ENCODE results near the gene MAS1L. TPM values are rescaled to one million over a fixed set of nuclear protein-coding genes. Genes with fewer than 3 reads are reported as not detected.

The MAS1L gene
- total and polyA plus RNA-seq, 5 donors = not detected

- Histone ChIP-seq H3K4me3 (ENCODE audit: low read length) (no peak overlapping the region), H3K9me3 (ENCODE audit: control insufficient read depth, low read length) (no peaks in the 10 kb centered on the region), H3K27me3 (ENCODE audit: control insufficient read depth, insufficient read depth) (no peaks in the 10 kb centered on the region), H3K27ac (ENCODE audit: low read length) (no peak overlapping the region), H3K4me1 (ENCODE audit: control insufficient read depth, insufficient read depth, low read length) (no peaks in the 10 kb centered on the region)
- no peak for ATAC-seq
- intact Hi-C loops (cut with DNase I) = no loop called here
- 44% methylated on average over 3 of the region's 3 CpGs for WGBS
- DNase-seq = no peak
These were observed 4.6 kb downstream of the MAS1L start for GRCh38 chr6:29483186-29483585.

DNA sequence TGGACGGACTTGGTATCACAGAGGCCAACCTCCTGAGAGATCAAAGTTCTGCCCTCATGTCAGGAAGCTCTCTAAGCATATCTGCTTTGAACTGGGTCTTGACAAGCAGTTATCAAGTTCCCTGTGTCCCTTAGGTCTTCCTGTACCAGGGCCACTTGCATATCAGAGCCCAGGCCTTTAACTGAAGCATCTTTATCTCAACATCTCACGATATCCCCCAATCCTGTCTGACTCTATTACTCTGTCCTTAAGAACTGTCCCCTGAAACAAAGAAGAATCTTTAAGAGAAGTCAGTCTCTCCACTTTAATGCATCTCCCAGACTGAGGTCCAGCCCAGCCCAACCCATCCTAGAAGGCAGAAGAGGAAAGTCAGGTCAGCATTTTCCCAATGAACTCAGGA lies 8.2 kb downstream of the MAS1L start:
- DNase-seq (no peak), ATAC-seq (no peak)
- no peak overlapping the region for H3K27ac ChIP-seq (ENCODE audit: low read length)
- H3K27me3 ChIP-seq (ENCODE audit: control insufficient read depth, insufficient read depth) = no peaks in the 10 kb centered on the region
- WGBS = 52% methylated on average over 2 of the region's 2 CpGs
- H3K4me3 ChIP-seq (ENCODE audit: low read length) = no peak overlapping the region
- intact Hi-C loops (cut with DNase I) = no loop called here
- H3K4me1 ChIP-seq (ENCODE audit: control insufficient read depth, insufficient read depth, low read length) = no peaks in the 10 kb centered on the region
- no peaks in the 10 kb centered on the region for H3K9me3 ChIP-seq (ENCODE audit: control insufficient read depth, low read length)

DNA sequence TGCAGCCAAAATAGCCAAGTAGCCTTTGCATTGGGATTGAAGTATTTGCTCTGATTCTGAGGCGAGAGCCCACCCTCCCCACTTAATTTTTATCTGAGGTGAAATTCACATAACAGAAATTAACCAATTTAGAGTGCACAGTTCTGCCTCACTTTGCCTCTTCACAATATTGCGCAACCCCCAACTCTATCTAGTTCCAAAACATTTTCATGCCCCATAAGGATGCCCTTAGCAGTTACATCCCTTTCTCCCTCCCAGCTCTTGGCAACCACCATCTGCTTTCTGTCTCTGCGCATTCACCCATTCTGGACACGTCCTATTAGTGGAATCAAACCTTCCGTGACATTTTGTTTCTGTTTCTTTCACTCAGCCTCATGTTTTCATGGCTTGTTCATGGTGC lies 9.0 kb downstream of the MAS1L start:
- WGBS = 70% methylated on average over 5 of the region's 5 CpGs
- H3K4me3 ChIP-seq (ENCODE audit: low read length) = no peak overlapping the region
- intact Hi-C loops (cut with DNase I) = no loop called here
- H3K4me1 ChIP-seq (ENCODE audit: control insufficient read depth, insufficient read depth, low read length) = no peaks in the 10 kb centered on the region
- ATAC-seq (no peak), DNase-seq (no peak)
- no peak overlapping the region for H3K27ac ChIP-seq (ENCODE audit: low read length)
- H3K9me3 ChIP-seq (ENCODE audit: control insufficient read depth, low read length) = no peaks in the 10 kb centered on the region
- H3K27me3 ChIP-seq (ENCODE audit: control insufficient read depth, insufficient read depth) = no peaks in the 10 kb centered on the region

- H3K9me3 ChIP-seq (ENCODE audit: control insufficient read depth, low read length) = no peaks in the 10 kb centered on the region
- no peak overlapping the region for H3K4me3 ChIP-seq (ENCODE audit: low read length)
- no peak overlapping the region for H3K27ac ChIP-seq (ENCODE audit: low read length)
- 44% methylated on average over 5 of the region's 5 CpGs for WGBS
- no peaks in the 10 kb centered on the region for H3K4me1 ChIP-seq (ENCODE audit: control insufficient read depth, insufficient read depth, low read length)
- DNase-seq (no peak), ATAC-seq (no peak)
- no peaks in the 10 kb centered on the region for H3K27me3 ChIP-seq (ENCODE audit: control insufficient read depth, insufficient read depth)
- intact Hi-C loops (cut with DNase I) = no loop called here
These were observed 9.8 kb downstream of the MAS1L start for GRCh38 chr6:29477923-29478450.

- intact Hi-C loops (cut with DNase I) = no loop called here
- WGBS = 49% methylated on average over 2 of the region's 2 CpGs
- no peak overlapping the region for H3K27ac ChIP-seq (ENCODE audit: low read length)
- no peaks in the 10 kb centered on the region for H3K9me3 ChIP-seq (ENCODE audit: control insufficient read depth, low read length)
- no peak for ATAC-seq
- no peaks in the 10 kb centered on the region for H3K4me1 ChIP-seq (ENCODE audit: control insufficient read depth, insufficient read depth, low read length)
- no peaks in the 10 kb centered on the region for H3K27me3 ChIP-seq (ENCODE audit: control insufficient read depth, insufficient read depth)
- no peak for DNase-seq
- no peak overlapping the region for H3K4me3 ChIP-seq (ENCODE audit: low read length)
These were observed 12.8 kb downstream of the MAS1L start for GRCh38 chr6:29474996-29475395.

DNA sequence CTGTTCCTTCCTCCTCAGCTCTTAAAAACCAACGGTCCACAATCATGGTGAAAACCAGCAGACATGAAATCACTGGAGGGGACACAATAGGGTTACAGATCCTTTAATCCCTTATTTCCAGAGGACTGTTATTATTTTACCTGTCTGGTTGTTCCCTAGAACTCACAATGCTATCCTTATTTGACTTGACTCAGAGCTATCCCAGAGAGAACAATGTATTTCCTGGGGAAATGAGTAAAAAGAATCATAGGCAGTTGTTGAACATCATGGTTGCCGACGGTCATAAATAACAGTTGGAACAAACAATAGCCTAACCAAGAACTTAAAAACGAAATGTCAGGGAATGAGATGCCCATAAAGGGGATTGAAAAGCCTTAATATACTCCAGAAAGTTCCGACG lies 21.5 kb downstream of the MAS1L start:
- DNase-seq (no peak), ATAC-seq (no peak)
- Histone ChIP-seq H3K27ac (ENCODE audit: low read length) (no peak overlapping the region), H3K9me3 (ENCODE audit: control insufficient read depth, low read length) (no peaks in the 10 kb centered on the region), H3K4me3 (ENCODE audit: low read length) (no peak overlapping the region), H3K4me1 (ENCODE audit: control insufficient read depth, insufficient read depth, low read length) (no peaks in the 10 kb centered on the region), H3K27me3 (ENCODE audit: control insufficient read depth, insufficient read depth) (no peaks in the 10 kb centered on the region)
- WGBS = 46% methylated on average over 6 of the region's 6 CpGs
- intact Hi-C loops (cut with DNase I) = no loop called here

- Histone ChIP-seq H3K27ac (ENCODE audit: low read length) (no peak overlapping the region), H3K9me3 (ENCODE audit: control insufficient read depth, low read length) (no peaks in the 10 kb centered on the region), H3K4me1 (ENCODE audit: control insufficient read depth, insufficient read depth, low read length) (no peaks in the 10 kb centered on the region), H3K27me3 (ENCODE audit: control insufficient read depth, insufficient read depth) (no peaks in the 10 kb centered on the region), H3K4me3 (ENCODE audit: low read length) (no peak overlapping the region)
- intact Hi-C loops (cut with DNase I) = no loop called here
- DNase-seq (no peak), ATAC-seq (no peak)
- 83% methylated on average over 2 of the region's 2 CpGs for WGBS
These were observed 22.0 kb downstream of the MAS1L start for GRCh38 chr6:29465801-29466200.

GRCh38 chr6:29465279-29465678 lies 22.5 kb downstream of the MAS1L start:
- WGBS = 73% methylated on average over 2 of the region's 2 CpGs
- Histone ChIP-seq H3K27me3 (ENCODE audit: control insufficient read depth, insufficient read depth) (no peaks in the 10 kb centered on the region), H3K27ac (ENCODE audit: low read length) (no peak overlapping the region), H3K4me1 (ENCODE audit: control insufficient read depth, insufficient read depth, low read length) (no peaks in the 10 kb centered on the region), H3K4me3 (ENCODE audit: low read length) (no peak overlapping the region), H3K9me3 (ENCODE audit: control insufficient read depth, low read length) (no peaks in the 10 kb centered on the region)
- ATAC-seq (no peak), DNase-seq (no peak)
- intact Hi-C loops (cut with DNase I) = no loop called here

GRCh38 chr6:29462022-29462421 lies 25.7 kb downstream of the MAS1L start:
- ATAC-seq (no peak), DNase-seq (no peak)
- Histone ChIP-seq H3K27me3 (ENCODE audit: control insufficient read depth, insufficient read depth) (no peaks in the 10 kb centered on the region), H3K9me3 (ENCODE audit: control insufficient read depth, low read length) (no peaks in the 10 kb centered on the region), H3K4me3 (ENCODE audit: low read length) (no peak overlapping the region), H3K4me1 (ENCODE audit: control insufficient read depth, insufficient read depth, low read length) (no peaks in the 10 kb centered on the region), H3K27ac (ENCODE audit: low read length) (no peak overlapping the region)
- 84% methylated on average over 6 of the region's 6 CpGs for WGBS
- intact Hi-C loops (cut with DNase I) = no loop called here

- intact Hi-C loops (cut with DNase I) = no loop called here
- H3K4me1 ChIP-seq (ENCODE audit: control insufficient read depth, insufficient read depth, low read length) = no peaks in the 10 kb centered on the region
- ATAC-seq = no peak
- no peaks in the 10 kb centered on the region for H3K9me3 ChIP-seq (ENCODE audit: control insufficient read depth, low read length)
- H3K4me3 ChIP-seq (ENCODE audit: low read length) = no peak overlapping the region
- H3K27ac ChIP-seq (ENCODE audit: low read length) = no peak overlapping the region
- no peaks in the 10 kb centered on the region for H3K27me3 ChIP-seq (ENCODE audit: control insufficient read depth, insufficient read depth)
- WGBS = 72% methylated on average over 5 of the region's 5 CpGs
- no peak for DNase-seq
These were observed 26.5 kb downstream of the MAS1L start for GRCh38 chr6:29461021-29461814.

GRCh38 chr6:29456971-29457370 lies 30.8 kb downstream of the MAS1L start, which contains the start of the genes OR11A1 and OR2H1:
TSS of gene OR11A1 (minus strand) at chr6:29457071. CDS start at chr6:29427641, 29,430 bp downstream.
TSS of gene OR2H1 (plus strand) at chr6:29457155. CDS start at chr6:29461770, 4,615 bp downstream.
- DNase-seq = no peak
- intact Hi-C loops (cut with DNase I) = no loop called here
- Histone ChIP-seq H3K4me1 (ENCODE audit: control insufficient read depth, insufficient read depth, low read length) (no peaks in the 10 kb centered on the region), H3K27ac (ENCODE audit: low read length) (no peak within 1 kb of the TSS), H3K9me3 (ENCODE audit: control insufficient read depth, low read length) (no peaks in the 10 kb centered on the region), H3K4me3 (ENCODE audit: low read length) (no peak within 1 kb of the TSS), H3K27me3 (ENCODE audit: control insufficient read depth, insufficient read depth) (no peaks in the 10 kb centered on the region)
- WGBS = 58% methylated on average over 2 of the region's 2 CpGs
- no peak for ATAC-seq
